GM18861 (cell line): Measurements from ENCODE around the gene RAB38.
A peak's percentile ranks its signal among the peaks of the same experiment; 100 is the strongest.

Experiments used
- ATAC-seq: cut with Tn5 transposase; IDR thresholded peaks from one replicate; pipeline ENCODE4 v1.9.1; 2021; ENCODE audit not compliant: unreplicated experiment

Gene RAB38

GRCh38 chr11:88174709-88175568 lies at the start of gene RAB38:
Gene RAB38 (minus strand): TSS chr11:88175443. CDS start chr11:88175384, 59 bp downstream.
- peak; percentile 49 for ATAC-seq

GRCh38 chr11:88213406-88213805 lies 38.2 kb upstream of the RAB38 start:
- ATAC-seq: no peak

DNA sequence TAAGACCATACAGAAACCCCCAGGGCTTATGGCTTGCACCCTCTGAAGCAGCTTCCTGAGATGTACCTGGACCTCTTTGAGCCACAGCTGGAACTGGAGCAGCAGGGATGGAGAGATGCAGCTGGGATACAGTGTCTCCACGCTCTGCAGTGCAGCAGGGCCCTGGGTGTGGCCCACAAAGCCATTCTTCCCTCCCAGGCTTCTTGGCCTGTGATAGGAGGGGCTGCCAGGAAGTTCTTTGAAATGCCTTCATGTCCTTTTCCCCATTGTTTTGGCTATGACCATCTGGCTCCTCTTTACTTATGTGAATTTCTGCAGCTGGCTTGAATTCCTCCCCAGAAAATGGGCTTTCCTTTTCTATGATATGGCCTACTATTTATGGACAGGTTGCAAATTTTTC lies 37.1 kb upstream of the RAB38 start:
- ATAC-seq: no peak

GRCh38 chr11:88208745-88209144 lies 33.5 kb upstream of the RAB38 start:
- ATAC-seq: no peak

- ATAC-seq: no peak
Observed at GRCh38 chr11:88206751-88207150, 31.5 kb upstream of the RAB38 start.

DNA sequence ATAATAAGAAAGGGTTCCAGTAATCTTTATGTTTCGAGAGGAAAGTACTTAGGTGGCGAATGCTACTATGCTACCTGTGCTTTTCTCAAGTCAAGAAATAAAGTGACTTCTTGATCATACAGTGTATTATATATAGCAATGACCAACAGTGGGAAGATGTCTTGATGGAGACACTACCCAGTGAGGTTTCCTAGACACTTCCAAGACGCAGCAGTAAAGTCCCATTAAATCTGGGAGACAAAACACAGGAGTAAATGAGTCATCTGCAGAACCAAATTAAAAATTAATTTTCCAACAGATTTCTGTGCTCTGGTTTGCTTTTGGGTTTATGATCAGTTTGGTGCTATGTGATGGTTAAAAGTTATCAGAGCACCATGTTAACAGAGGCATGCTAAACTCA lies 29.1 kb upstream of the RAB38 start:
- ATAC-seq: no peak

GRCh38 chr11:88203604-88204003 lies 28.4 kb upstream of the RAB38 start:
- no peak for ATAC-seq

DNA sequence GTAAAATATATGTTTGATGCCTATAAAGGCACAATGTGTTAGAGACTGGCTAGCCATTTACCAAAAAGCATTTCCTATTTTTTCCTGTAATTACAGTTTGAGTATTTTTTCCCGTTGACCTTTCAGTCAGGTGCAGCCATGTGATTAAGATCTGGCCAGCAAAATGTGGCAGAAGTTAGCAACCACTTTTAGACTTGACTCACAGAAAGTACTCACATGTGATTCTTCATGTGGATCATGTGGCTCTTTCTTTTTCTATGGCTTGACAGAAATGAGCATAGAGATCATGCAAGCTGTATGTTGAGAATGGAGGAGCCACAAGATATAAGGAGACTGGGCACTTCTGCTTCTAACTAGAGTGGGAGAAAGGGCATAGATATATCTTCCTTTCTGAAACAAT lies 27.3 kb upstream of the RAB38 start:
- ATAC-seq: peak; percentile 50

DNA sequence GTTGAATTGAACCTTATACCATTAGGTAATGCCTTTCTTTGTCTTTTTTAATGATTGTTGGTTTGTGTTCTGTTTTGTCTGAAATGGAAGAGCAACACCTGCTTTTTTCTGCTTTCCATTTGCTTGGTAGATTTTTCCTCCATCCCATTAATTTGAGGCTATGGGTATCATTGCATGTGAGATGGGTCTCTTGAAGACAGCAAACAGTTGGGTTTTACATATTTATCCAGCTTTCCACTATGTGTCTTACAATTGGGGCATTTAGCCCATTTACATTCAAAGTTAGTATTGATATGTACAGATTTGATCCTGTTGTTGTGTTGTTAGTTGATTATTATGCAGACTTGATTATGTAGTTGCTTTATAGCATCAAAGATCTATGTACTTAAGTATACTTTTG lies 21.1 kb upstream of the RAB38 start:
- ATAC-seq: no peak

GRCh38 chr11:88195908-88196307 lies 20.7 kb upstream of the RAB38 start:
- ATAC-seq: no peak

DNA sequence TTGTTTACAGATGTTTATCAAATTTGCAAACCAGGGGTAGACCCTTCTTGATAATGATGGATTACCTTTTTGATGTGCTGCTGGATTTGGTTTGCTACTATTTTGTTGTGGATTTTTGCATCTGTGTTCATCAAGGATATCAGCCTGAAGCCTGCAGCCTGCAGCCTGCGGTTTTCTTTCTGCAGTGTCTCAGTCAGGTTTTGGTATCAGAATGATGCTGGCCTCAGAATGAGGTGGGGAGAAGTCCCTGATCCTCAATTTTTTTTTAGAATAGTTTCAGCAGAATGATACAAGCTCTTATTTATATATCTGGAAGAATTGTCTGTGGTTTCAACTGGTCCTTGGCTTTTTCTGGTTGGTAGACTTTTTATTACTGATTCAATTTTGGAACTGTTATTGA lies 19.7 kb upstream of the RAB38 start:
- ATAC-seq: no peak

DNA sequence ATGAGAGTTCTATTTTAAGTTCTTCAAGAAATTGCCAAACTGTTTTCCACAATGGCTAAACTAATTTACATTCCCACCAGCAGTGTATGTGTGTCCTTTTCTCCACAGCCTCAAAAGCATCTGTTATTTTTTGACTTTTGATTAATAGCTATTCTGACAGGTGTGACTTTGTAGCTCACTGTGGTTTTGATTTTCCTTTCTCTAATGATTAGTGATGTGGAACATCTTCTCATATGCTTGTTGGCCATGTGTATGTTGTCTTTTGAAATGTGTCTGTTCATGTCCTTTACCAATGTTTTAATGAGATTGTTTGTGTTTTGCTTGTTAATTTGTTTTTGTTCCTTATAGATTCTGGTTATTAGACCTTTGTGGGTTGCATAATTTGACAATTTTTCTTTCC lies 18.0 kb upstream of the RAB38 start:
- peak; percentile 39 for ATAC-seq

DNA sequence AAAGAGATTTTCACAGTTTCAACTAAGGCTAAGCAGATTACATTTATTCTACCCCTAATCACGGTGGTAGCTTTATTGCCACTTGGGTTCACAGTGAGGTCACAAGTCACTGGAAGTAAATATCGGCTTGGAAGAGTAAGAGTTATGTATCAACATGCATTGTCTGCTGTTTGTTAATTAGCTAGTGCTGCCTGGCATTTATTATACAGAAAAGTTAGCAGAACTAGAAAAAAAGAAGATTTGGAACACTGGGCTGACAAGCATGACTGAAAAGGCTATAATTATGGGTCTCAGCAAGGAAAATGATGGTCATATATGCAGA lies 13.7 kb upstream of the RAB38 start:
- no peak for ATAC-seq

DNA sequence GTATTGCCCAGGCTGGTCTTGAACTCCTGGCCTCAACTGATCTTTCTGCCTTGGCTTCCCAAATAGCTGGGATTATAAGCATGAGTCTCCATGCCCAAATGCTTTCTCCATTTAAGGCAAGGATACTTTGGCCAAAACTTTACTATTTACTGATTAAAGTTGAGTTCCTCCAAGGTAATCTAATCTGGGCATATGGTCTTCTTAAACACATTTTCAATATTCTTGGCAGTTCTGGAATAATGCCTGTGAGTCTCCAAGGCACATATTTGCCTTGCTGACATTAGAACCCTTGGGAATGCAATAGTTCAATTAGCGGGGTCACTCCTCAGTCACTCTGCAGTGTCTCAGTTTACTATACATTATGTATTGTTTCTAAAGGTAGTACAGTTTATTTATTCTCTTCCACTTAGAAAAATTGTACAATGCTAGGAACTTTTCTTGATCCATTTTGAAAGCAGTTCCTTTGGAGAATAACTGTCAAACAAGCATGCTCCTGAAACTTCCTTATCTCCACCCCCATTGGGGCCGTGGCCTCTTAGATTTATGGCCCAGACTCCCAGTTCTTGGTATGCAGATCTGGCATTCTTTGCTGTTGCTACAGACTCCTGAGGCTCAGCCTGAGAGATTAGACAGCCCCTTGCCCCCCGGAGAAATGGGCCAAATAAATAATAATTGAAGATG lies 13.1 kb upstream of the RAB38 start:
- ATAC-seq: no peak

- ATAC-seq: no peak
Observed at GRCh38 chr11:88183233-88183632, 8.0 kb upstream of the RAB38 start.

GRCh38 chr11:88181776-88182175 lies 6.5 kb upstream of the RAB38 start:
- no peak for ATAC-seq

- ATAC-seq: peak; percentile 33
Observed at GRCh38 chr11:88179971-88180629, 4.9 kb upstream of the RAB38 start.

- ATAC-seq: peak; percentile 67
Observed at GRCh38 chr11:88179141-88179540, 3.9 kb upstream of the RAB38 start.

- no peak for ATAC-seq
Observed at GRCh38 chr11:88178191-88178590, 2.9 kb upstream of the RAB38 start.

DNA sequence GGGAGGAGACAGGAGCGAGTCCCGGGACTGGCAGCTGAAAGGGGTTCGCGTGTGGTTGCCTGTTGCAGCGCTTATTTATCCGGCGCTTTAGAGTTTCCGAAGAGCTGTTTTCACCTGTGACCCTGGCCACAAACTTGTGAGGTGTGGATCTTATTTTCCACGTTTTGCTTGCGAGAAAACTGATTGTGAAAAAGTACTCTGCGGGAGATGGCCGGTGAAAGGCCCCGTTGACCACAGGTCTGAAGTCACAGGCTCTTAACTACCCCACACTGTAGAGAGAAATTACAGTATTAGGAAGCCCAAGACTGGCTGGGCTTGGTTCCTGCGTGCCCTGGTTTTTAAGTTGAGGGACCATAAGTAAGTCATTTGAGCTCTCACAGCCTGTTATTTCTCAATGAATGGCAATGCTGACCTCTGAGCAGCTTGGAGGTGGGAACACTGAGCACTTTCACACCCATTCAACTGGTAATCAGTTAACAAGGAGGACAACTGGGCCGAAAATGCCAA lies 379 bp upstream of the RAB38 start:
- no peak for ATAC-seq

GRCh38 chr11:88173956-88174355 lies 1.3 kb downstream of the RAB38 start:
- ATAC-seq: no peak

- no peak for ATAC-seq
Observed at GRCh38 chr11:88171982-88172381, 3.3 kb downstream of the RAB38 start.
